HAP-1 (cell line): ENCODE data around the gene ZKSCAN2.

Experiments
- DNase-seq, 2 experiments: peaks; one replicate each; pipeline ENCODE4 v3.0.0-alpha.2; 2016 to 2020; ENCODE audit warnings: low spot score in 2 of 2
- H3K27me3 ChIP-seq: fragments of 250-450 bp; sonication (Bioruptor Pico); 2 replicates; pipeline ENCODE4 v1.5.1; 2020; ENCODE audit warnings: low read depth, mild to moderate bottlenecking, moderate library complexity
- H3K36me3 ChIP-seq: fragments of 250-450 bp; sonication (Bioruptor Pico); replicated peaks from 2 replicates; pipeline ENCODE4 v1.5.1; 2020; ENCODE audit warnings: mild to moderate bottlenecking
- H3K4me1 ChIP-seq: fragments of 250-450 bp; sonication (Bioruptor Pico); 2 replicates; pipeline ENCODE4 v1.5.1; 2020; ENCODE audit warnings: mild to moderate bottlenecking
- H3K4me3 ChIP-seq: fragments of 250-450 bp; sonication (Bioruptor Pico); 2 replicates; pipeline ENCODE4 v1.5.1; 2020; ENCODE audit warnings: mild to moderate bottlenecking, moderate library complexity
- H3K9me3 ChIP-seq: fragments of 250-450 bp; sonication (Bioruptor Pico); 2 replicates; pipeline ENCODE4 v1.5.1; 2020; ENCODE audit warnings: mild to moderate bottlenecking, moderate library complexity
- in situ Hi-C: fragments of 300-500 bp; cut with MboI; formaldehyde crosslinking; loops from 3 replicates; pipeline ENCODE4 v1.14.3; 2020; ENCODE audit warnings: low sequenced_read_pairs, inconsistent platforms, mixed read lengths

ZKSCAN2 gene

DNA sequence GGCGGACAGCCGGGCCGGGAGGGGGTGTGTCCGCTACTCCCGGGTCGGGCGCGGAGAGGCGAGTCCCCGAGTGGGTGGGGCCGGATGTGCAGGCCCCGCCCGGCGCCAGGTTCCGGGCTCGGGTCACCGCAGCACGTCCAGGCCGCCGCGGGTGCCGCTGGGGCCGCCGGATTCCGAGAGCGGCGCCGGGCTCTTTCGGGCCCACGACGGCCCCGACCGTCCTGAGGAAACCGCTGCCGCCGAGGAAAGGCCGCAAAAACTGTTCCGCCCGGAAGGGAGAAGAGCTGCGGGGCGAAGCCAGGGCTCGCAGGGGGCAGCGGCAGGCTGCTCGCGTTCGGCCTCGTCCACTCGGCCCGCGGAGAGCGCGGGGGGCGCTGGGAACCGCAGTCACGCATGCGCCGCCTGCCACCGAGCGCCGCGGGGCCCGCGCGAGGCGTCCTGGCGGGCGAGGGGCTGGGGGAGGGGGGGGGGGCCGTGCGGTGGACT, at the start of gene ZKSCAN2:
Gene ZKSCAN2 (minus strand): TSS at position 376 of the 486 bp plus-strand sequence. CDS start 718 bp downstream, outside the sequence.
- in situ Hi-C loops = no loop called here
- Histone ChIP-seq H3K4me3 (peak within 1 kb of the TSS; percentile 73), H3K27me3 (no peaks in the 10 kb centered on the region), H3K9me3 (no peaks in the 10 kb centered on the region; the same call in 1 of the 2 replicates), H3K4me1 (peaks cover 5% of the 10 kb centered on the region; the same call in 1 of the 2 replicates), H3K36me3 (peaks cover 17% of the 10 kb centered on the region)
- DNase-seq = peak; percentile 87 to 94

DNA sequence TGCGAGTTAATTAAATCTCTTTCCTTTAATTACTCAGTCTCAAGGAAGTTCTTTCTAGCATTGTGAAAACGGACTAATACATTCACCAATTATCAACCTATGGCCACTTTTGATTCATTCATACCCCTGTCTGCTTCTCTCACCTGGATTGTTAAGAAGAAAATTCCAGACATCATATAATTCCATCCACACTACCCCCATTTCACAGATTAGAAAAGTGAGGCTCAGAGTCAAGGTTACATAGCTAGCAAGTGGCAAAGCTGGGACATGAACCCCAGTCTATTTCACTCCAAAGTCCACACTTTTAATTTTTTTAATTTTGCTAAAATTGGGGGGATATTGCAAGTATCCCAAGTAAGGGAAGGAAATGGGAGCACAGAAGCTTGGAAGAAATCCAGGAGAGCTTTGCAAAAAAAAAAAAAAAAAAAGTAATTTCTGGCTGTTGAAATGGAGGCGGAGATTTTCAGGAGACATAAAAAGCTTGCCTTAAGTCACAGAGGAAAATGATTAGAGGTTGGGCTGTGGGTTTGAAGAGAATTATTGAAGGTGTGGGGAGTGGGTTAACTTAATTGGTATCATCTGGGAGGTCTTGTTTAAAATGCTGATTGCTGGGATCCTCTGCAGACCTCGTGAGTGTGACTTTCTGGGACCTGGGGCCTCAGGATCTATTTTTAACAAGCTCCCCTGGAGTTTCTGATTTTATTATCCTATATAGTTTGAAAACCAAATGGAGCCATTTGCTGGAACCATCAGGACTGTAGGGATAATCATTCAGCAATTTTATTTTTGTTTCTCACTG, 42.3 kb upstream of the ZKSCAN2 start:
- Histone ChIP-seq H3K9me3 (no peaks in the 10 kb centered on the region), H3K4me3 (no peak overlapping the region), H3K27me3 (no peaks in the 10 kb centered on the region), H3K4me1 (no peaks in the 10 kb centered on the region), H3K36me3 (no peaks in the 10 kb centered on the region)
- in situ Hi-C loops = no loop called here
- DNase-seq = no peak

DNA sequence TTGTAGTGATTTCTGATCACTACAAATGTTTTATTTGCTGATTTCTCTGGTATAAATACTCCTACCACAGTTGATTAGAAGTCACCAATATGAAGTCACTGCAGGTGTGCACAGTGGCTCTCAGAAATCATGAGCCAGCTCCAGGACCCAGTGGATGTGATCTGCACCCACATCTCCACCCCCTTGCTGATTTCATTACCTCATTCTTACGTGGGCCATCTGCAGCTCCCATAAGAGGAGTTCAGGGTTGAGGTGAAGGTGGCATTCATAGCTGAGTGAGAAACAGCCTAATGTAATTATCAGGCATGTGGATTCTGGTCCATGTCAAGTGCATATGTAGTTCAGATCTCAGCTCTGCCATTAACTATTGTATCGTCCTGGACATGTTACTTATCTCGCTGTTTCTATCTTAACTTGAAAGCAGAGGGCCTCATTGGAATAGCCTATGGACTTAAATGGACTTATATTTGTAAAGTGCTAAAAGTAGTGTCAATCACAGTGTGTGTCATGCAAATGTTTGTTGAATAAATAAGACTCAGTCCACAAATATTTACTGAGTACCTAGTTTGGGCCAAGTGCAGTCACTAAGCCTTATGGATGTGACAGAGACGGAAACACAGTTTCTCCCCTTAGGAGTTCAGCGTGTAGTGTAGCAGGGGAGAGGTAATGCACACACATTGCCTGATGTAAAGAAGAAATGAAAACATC, 40.7 kb upstream of the ZKSCAN2 start:
- in situ Hi-C loops = no loop called here
- no peaks in the 10 kb centered on the region for H3K9me3 ChIP-seq
- no peaks in the 10 kb centered on the region for H3K4me1 ChIP-seq
- H3K36me3 ChIP-seq = no peaks in the 10 kb centered on the region
- no peaks in the 10 kb centered on the region for H3K27me3 ChIP-seq
- no peak for DNase-seq
- H3K4me3 ChIP-seq = no peak overlapping the region

DNA sequence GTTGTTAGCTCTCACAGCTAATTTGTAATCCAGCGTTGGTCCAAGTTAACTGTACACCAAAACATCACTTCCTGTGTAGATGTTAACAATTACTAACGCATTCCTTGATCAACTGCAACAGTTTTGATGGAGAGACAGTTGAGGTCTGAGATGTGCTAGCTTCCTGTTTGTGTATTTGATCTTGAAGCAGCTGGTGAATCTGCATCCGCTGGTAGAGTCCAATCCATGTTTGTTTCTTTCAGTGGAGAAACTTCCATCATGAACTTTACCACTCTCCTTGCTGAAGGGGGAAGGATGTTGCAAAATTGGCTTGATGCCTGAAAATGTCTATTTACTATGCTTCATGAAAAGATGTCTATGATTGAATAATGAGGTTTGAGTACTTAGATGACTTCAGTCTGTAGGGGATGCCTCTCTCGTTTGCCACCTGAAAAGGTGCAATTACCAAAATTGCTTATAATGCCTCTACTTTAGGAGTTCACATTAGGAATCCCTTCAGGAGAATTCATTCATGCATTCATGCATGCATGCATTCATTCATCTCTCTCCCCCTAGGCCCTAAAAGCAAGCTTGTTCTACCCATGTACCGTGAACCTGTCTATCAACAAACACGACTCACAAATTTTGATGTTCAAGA, 39.6 kb upstream of the ZKSCAN2 start:
- Histone ChIP-seq H3K4me3 (no peak overlapping the region), H3K27me3 (no peaks in the 10 kb centered on the region), H3K4me1 (no peaks in the 10 kb centered on the region), H3K9me3 (no peaks in the 10 kb centered on the region), H3K36me3 (no peaks in the 10 kb centered on the region)
- DNase-seq = no peak
- in situ Hi-C loops = no loop called here

DNA sequence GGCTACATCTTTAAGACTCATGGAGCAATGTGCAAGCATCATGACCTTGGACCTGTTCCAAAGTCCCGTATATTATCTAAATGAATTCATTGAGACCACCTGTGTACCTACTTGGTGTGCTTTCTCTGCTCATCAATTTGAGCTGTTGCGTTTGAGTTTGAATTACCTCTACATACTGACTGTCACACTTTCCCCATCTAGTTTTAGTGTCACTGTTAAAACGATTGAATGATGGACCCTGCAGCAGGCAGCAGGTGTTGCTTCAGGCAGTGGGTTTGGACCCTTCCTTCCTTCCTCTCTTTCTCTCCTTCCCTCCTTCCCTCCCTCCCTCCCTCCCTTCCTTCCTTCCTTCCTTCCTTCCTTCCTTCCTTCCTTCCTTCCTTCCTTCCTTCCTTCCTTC, 33.9 kb upstream of the ZKSCAN2 start:
- no peaks in the 10 kb centered on the region for H3K36me3 ChIP-seq
- no peak for DNase-seq
- no peak overlapping the region for H3K4me3 ChIP-seq
- in situ Hi-C loops = no loop called here
- H3K9me3 ChIP-seq = no peaks in the 10 kb centered on the region
- no peaks in the 10 kb centered on the region for H3K27me3 ChIP-seq
- H3K4me1 ChIP-seq = no peaks in the 10 kb centered on the region

DNA sequence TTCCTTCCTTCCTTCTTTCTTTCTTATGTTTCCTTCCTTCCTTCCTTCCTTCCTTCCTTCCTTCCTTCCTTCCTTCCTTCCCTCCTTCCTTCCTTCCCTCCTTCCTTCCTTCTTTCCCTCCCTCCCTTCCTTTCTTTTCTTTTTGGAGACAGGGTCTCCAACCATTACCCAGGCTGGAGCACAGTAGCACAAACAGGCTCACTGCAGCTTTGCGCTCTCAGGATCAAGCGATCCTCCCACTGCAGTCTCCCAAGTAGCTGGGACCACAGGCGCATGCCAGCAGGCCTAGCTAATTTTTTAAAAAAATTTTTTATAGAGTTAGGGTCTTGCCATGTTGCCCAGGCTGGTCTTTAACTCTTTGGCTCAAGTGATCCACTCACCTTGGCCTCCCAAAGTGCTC, 31.8 kb upstream of the ZKSCAN2 start:
- H3K9me3 ChIP-seq = no peaks in the 10 kb centered on the region
- H3K36me3 ChIP-seq = no peaks in the 10 kb centered on the region
- no peak overlapping the region for H3K4me3 ChIP-seq
- no peaks in the 10 kb centered on the region for H3K27me3 ChIP-seq
- no peak for DNase-seq
- in situ Hi-C loops = no loop called here
- no peaks in the 10 kb centered on the region for H3K4me1 ChIP-seq

DNA sequence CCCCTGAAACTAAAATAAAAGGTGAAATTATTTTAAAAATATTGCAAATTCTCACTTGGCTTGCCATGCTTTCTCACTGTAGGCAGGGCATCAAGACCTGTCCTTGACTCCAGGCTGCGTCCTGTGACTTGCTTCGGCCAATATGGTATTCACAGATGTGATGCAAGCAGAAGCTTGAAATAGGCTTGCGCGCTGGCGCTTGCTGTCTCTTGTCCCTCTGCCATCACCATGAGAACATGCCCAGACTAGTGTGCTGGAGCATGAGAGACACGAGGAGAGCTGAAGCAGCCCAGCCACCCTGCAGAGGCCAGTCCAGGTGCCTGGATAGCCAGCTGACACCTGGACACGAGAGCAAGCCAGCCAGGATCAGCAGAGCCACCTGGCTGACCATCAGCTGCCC, 21.8 kb upstream of the ZKSCAN2 start:
- no peak for DNase-seq
- no peaks in the 10 kb centered on the region for H3K9me3 ChIP-seq
- H3K36me3 ChIP-seq = no peaks in the 10 kb centered on the region
- no peak overlapping the region for H3K4me3 ChIP-seq
- in situ Hi-C loops = no loop called here
- H3K4me1 ChIP-seq = no peaks in the 10 kb centered on the region
- H3K27me3 ChIP-seq = no peaks in the 10 kb centered on the region

DNA sequence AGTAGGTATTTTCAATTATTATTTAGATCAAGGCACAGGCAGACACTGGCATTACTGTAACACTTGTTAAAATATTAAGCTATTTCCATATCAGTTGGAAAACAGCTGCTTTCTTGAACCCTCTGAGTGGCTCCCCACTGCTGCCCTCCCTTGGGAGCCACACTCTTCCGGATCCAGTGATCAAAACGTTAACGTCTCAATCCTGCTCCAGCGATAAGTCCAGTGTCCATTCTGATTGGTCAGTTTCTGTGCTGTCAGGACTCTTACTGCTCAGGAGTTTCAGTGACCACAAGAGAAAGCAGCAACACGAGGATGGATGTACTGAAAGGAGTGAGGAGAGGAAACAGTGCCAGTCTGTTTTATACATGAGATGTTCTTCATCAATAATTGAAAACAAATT, 13.8 kb upstream of the ZKSCAN2 start:
- H3K36me3 ChIP-seq = no peaks in the 10 kb centered on the region
- in situ Hi-C loops = no loop called here
- H3K4me1 ChIP-seq = no peaks in the 10 kb centered on the region
- DNase-seq = no peak
- no peaks in the 10 kb centered on the region for H3K9me3 ChIP-seq
- no peak overlapping the region for H3K4me3 ChIP-seq
- no peaks in the 10 kb centered on the region for H3K27me3 ChIP-seq

DNA sequence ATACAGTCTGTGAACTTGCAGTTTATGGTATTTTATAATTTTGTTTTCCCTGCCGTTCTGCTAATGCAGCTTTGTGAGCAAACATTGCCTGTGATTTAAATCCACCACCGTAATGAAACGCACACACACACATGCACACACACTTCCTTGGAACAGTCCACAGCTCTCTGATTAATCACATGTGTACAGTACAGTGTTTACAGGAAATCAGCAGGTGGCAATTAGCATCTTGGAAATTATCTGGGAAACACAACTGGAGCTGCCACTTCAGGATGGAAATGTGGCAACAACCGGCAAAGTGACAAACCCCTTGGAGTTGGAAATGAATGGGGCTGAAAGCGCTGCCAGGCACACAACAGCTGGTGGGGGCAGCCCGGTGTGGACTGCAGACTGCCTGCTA, 12.9 kb upstream of the ZKSCAN2 start:
- no peaks in the 10 kb centered on the region for H3K36me3 ChIP-seq
- in situ Hi-C loops = no loop called here
- no peaks in the 10 kb centered on the region for H3K9me3 ChIP-seq
- H3K4me3 ChIP-seq = no peak overlapping the region
- DNase-seq = no peak
- H3K4me1 ChIP-seq = no peaks in the 10 kb centered on the region
- H3K27me3 ChIP-seq = no peaks in the 10 kb centered on the region

DNA sequence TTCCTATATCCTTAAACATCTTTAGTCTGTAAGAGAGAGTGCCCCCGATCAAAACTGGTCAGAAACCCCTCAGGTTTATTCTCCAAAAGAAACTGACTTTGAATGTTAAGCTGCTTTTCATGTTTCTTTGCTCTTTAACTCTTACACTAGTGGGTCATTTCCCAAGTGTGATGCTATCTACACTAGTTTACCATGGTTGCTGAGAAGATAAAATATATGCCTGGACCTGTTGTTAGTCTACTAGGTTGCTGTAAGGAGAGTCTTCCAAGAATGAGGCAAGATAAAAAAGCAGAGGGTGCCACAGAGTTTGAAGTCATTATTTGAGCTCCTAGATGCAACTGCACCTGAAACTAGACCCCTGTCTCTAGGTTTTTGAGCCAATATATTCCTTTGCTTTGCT, 12.2 kb upstream of the ZKSCAN2 start:
- Histone ChIP-seq H3K36me3 (no peaks in the 10 kb centered on the region), H3K4me3 (no peak overlapping the region), H3K4me1 (no peaks in the 10 kb centered on the region), H3K9me3 (no peaks in the 10 kb centered on the region), H3K27me3 (no peaks in the 10 kb centered on the region)
- no peak for DNase-seq
- in situ Hi-C loops = no loop called here

DNA sequence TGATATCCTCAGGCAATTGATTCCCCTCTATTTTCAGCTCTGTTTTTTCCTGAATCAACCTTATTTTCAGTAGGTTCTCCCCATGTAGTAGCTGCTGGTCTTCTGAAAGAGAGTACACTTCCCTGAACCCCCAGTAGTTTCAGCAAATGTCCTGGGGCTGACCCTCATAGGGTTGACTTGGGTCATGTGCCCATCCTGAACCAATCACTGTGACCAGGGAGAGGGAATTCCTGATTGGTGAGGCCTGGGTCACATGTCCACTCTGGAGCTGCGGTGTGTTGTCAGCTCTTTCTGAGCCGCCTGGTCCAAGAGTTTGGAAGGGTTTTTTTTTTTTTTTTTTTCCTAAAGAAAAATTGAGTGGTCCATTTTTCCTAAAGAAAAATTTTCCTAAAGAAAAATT, 8.3 kb upstream of the ZKSCAN2 start:
- H3K36me3 ChIP-seq = no peaks in the 10 kb centered on the region
- in situ Hi-C loops = no loop called here
- H3K4me1 ChIP-seq = no peaks in the 10 kb centered on the region
- H3K27me3 ChIP-seq = no peaks in the 10 kb centered on the region
- no peak for DNase-seq
- H3K9me3 ChIP-seq = no peaks in the 10 kb centered on the region
- no peak overlapping the region for H3K4me3 ChIP-seq

DNA sequence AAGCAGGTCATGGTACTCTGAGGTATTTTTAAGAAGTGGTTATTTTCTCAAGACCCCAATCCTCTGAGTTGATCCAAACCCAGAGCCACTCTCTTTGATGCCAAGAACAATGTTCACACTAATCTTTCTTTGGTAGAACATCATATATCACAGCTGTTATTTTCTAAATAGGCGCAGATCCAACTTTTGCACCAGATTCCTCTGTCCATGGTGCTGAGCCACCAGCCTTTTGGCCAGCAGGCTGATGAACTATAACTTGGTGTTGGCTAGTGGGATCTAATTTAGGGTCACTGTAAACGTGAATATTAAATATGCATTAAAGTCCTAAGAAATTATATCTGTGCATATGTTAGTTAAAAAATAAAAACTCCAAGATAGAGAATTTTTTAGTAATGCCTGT, 7.0 kb upstream of the ZKSCAN2 start:
- peak in 1 of 2 experiments; percentile 33 for DNase-seq
- H3K27me3 ChIP-seq = no peaks in the 10 kb centered on the region
- in situ Hi-C loops = no loop called here

DNA sequence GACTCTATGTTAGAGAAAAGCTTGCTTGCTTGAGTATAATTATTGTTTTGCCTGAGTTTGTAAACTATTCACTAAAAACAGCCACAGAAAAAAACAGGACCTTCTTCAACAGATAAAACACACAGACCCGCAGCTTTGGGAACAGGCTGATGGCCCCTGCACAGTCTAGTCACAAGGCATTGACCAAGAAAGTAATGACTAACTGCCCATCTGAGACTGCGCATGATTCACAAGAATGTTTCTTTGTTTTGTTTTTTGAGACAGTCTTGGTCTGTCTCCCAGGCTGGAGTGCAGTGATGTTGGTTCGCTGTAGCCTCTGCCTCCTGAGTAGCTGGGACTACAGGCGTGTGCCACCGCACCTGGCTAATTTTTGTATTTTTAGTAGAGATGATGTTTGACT, 2.8 kb upstream of the ZKSCAN2 start:
- in situ Hi-C loops = no loop called here
- no peak for DNase-seq
- Histone ChIP-seq H3K4me1 (peaks cover 5% of the 10 kb centered on the region; the same call in 1 of the 2 replicates), H3K9me3 (no peaks in the 10 kb centered on the region; the same call in 1 of the 2 replicates), H3K4me3 (no peak overlapping the region), H3K27me3 (no peaks in the 10 kb centered on the region), H3K36me3 (no peaks in the 10 kb centered on the region)

More for the DNA sequence above, 7.0 kb upstream of the ZKSCAN2 start:
- Histone ChIP-seq H3K4me1 (no peaks in the 10 kb centered on the region; the same call in 1 of the 2 replicates), H3K36me3 (no peaks in the 10 kb centered on the region), H3K4me3 (no peak overlapping the region), H3K9me3 (no peaks in the 10 kb centered on the region)

DNA sequence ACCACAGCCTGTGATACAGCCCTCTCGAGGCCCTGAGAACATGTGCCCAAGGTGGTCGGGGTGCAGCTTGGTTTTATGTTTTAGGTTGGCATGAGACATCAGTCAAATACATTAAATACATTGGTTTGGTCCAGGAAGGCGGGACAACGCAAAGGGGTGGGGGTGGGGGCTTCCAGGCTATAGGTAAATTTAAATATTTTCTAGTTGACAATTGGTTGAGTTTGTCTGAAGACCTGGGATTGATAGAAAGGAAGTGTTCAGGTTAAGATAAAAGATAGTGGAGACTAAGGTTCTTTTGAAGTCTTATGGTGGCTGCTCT, 1.2 kb upstream of the ZKSCAN2 start:
- H3K36me3 ChIP-seq = peaks cover 10% of the 10 kb centered on the region
- peaks cover 5% of the 10 kb centered on the region; the same call in 1 of the 2 replicates for H3K4me1 ChIP-seq
- no peaks in the 10 kb centered on the region; the same call in 1 of the 2 replicates for H3K9me3 ChIP-seq
- in situ Hi-C loops = no loop called here
- peak overlapping the region; percentile 73 for H3K4me3 ChIP-seq
- peak in 1 of 2 experiments; percentile 14 for DNase-seq
- no peaks in the 10 kb centered on the region for H3K27me3 ChIP-seq
